Parathyroid adenoma (tissue), 2 donors: ENCODE data around the gene CA7.

Source experiments
- H2AFZ ChIP-seq: fragments of 300-600 bp; sonication (generic); one replicate; pipeline ENCODE4 v1.7.0; 2017; ENCODE audit warnings: antibody characterized with exemption, mild to moderate bottlenecking
- H3K27ac ChIP-seq: fragments of 300-600 bp; sonication (generic); one replicate; pipeline ENCODE4 v1.7.0; 2017
- H3K27me3 ChIP-seq: fragments of 300-600 bp; sonication (generic); one replicate; pipeline ENCODE4 v1.7.0; 2017; ENCODE audit warnings: low read length; ENCODE audit not compliant: control insufficient read depth, insufficient read depth
- H3K36me3 ChIP-seq: fragments of 300-600 bp; sonication (generic); one replicate; pipeline ENCODE4 v1.7.0; 2017; ENCODE audit warnings: low read length; ENCODE audit not compliant: control insufficient read depth, insufficient read depth
- H3K4me1 ChIP-seq: fragments of 300-600 bp; sonication (generic); one replicate; pipeline ENCODE4 v1.7.0; 2017; ENCODE audit warnings: control low read depth
- H3K4me2 ChIP-seq: fragments of 300-600 bp; sonication (generic); one replicate; pipeline ENCODE4 v1.7.0; 2017; ENCODE audit warnings: low read length
- H3K4me3 ChIP-seq: fragments of 300-600 bp; sonication (generic); one replicate; pipeline ENCODE4 v1.7.0; 2017; ENCODE audit warnings: low read depth, low read length
- H3K79me2 ChIP-seq: fragments of 300-600 bp; sonication (generic); one replicate; pipeline ENCODE4 v1.7.0; 2017; ENCODE audit warnings: control low read depth
- H3K9ac ChIP-seq: fragments of 300-600 bp; sonication (generic); one replicate; pipeline ENCODE4 v1.7.0; 2017; ENCODE audit warnings: mild to moderate bottlenecking
- H3K9me3 ChIP-seq: fragments of 300-600 bp; sonication (generic); one replicate; pipeline ENCODE4 v1.7.0; 2017; ENCODE audit warnings: low read length; ENCODE audit not compliant: control insufficient read depth
- CTCF ChIP-seq: fragments of 300-600 bp; sonication (generic); IDR thresholded peaks from one replicate; pipeline ENCODE4 v1.7.0; 2017; ENCODE audit warnings: antibody characterized with exemption, mild to moderate bottlenecking
- donor health status: primary hyperparathyroidism.

Gene CA7

GRCh38 chr16:66834746-66835145 is 9.5 kb upstream of the CA7 start:
- no peak overlapping the region for H2AFZ ChIP-seq
- no peak overlapping the region for H3K4me3 ChIP-seq
- no peak for TF ChIP-seq CTCF
- H3K27ac ChIP-seq = no peak overlapping the region
- H3K4me2 ChIP-seq = no peak overlapping the region
- H3K36me3 ChIP-seq = no peaks in the 10 kb centered on the region
- peaks cover 3% of the 10 kb centered on the region for H3K79me2 ChIP-seq
- no peaks in the 10 kb centered on the region for H3K9me3 ChIP-seq
- peaks cover 3% of the 10 kb centered on the region for H3K4me1 ChIP-seq
- no peaks in the 10 kb centered on the region for H3K27me3 ChIP-seq
- no peak overlapping the region for H3K9ac ChIP-seq

- H2AFZ ChIP-seq = no peak overlapping the region
- H3K4me2 ChIP-seq = no peak overlapping the region
- no peaks in the 10 kb centered on the region for H3K4me1 ChIP-seq
- H3K9ac ChIP-seq = no peak overlapping the region
- no peaks in the 10 kb centered on the region for H3K79me2 ChIP-seq
- H3K36me3 ChIP-seq = no peaks in the 10 kb centered on the region
- no peak for TF ChIP-seq CTCF
- H3K27me3 ChIP-seq = no peaks in the 10 kb centered on the region
- no peaks in the 10 kb centered on the region for H3K9me3 ChIP-seq
- no peak overlapping the region for H3K4me3 ChIP-seq
- H3K27ac ChIP-seq = no peak overlapping the region
Measured at GRCh38 chr16:66840883-66841282, 3.3 kb upstream of the CA7 start.

GRCh38 chr16:66841366-66841765 is 2.8 kb upstream of the CA7 start:
- H3K27ac ChIP-seq = no peak overlapping the region
- no peaks in the 10 kb centered on the region for H3K79me2 ChIP-seq
- H3K4me2 ChIP-seq = no peak overlapping the region
- no peaks in the 10 kb centered on the region for H3K27me3 ChIP-seq
- H3K9me3 ChIP-seq = no peaks in the 10 kb centered on the region
- no peaks in the 10 kb centered on the region for H3K4me1 ChIP-seq
- no peak overlapping the region for H3K9ac ChIP-seq
- no peak overlapping the region for H3K4me3 ChIP-seq
- H3K36me3 ChIP-seq = no peaks in the 10 kb centered on the region
- H2AFZ ChIP-seq = no peak overlapping the region
- TF ChIP-seq CTCF = no peak

GRCh38 chr16:66842765-66843164 is 1.4 kb upstream of the CA7 start:
- no peaks in the 10 kb centered on the region for H3K4me1 ChIP-seq

More at GRCh38 chr16:66842765-66843164, 1.4 kb upstream of the CA7 start:
- Histone ChIP-seq H3K9me3 (no peaks in the 10 kb centered on the region), H3K79me2 (no peaks in the 10 kb centered on the region), H3K9ac (no peak overlapping the region), H3K4me2 (no peak overlapping the region), H3K27ac (no peak overlapping the region), H2AFZ (peak overlapping the region; percentile 22), H3K27me3 (no peaks in the 10 kb centered on the region), H3K36me3 (no peaks in the 10 kb centered on the region), H3K4me3 (no peak overlapping the region)
- TF ChIP-seq CTCF = no peak
